ENCODE results near the gene AKR1B15.

GRCh38 chr7:134546955-134547354 lies 2.0 kb upstream of the AKR1B15 start:
- no peak for TF ChIP-seq CTCF (IDR thresholded peaks at IDR 0.05)
- TF ChIP-seq POLR2AphosphoS5 (IDR thresholded peaks at IDR 0.05) = no peak
- TF ChIP-seq EP300 (IDR thresholded peaks at IDR 0.05) = no peak
- TF ChIP-seq POLR2A (IDR thresholded peaks at IDR 0.05; ENCODE audit: low read depth) = no peak

Data from esophagus muscularis mucosa (tissue), 4 donors.